OCI-LY7 (cell line): Measurements from ENCODE around the gene SCTR.

Experiments used
- CTCF ChIP-seq: fragments of 200-600 bp; sonication (generic); conservative IDR thresholded peaks from 2 replicates; pipeline ENCODE4 v1.5.1; 2014; ENCODE audit warnings: mild to moderate bottlenecking, antibody characterized with exemption, low read length, moderate library complexity, mixed read lengths
- EZH2phosphoT487 ChIP-seq: fragments of 200-600 bp; sonication (generic); IDR thresholded peaks from 2 replicates; pipeline ENCODE4 v1.6.1; 2018; ENCODE audit warnings: low read depth, borderline replicate concordance, mild to moderate bottlenecking, mixed run types, antibody characterized with exemption, low read length, moderate library complexity, mixed read lengths

DNA sequence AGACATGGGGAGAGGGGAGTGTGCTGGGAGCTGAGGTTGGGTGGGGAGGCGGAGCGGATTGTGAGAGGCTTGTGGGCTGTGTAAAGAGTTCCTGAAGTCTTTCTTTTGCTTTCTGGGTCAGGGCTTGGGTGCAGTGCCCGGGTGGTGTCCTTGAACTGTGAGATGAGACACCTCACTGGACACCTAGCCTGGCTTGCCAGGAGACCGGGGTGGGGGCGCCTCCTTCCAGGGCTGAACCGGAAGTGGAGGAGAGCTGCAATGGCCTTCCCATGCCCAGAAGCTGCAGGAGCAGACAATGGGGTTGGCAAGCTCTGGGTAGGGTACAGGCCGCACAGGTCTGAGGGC lies 88.4 kb downstream of the SCTR start:
- TF ChIP-seq CTCF: no peak
- TF ChIP-seq EZH2phosphoT487: no peak
